ELF-1 (cell line): ENCODE data around the gene PLCXD1.

Source experiments
- DNase-seq: peaks from one replicate; pipeline ENCODE4 v3.0.0-alpha.2; 2016; ENCODE audit warnings: low read depth, low spot score

Gene PLCXD1

DNA sequence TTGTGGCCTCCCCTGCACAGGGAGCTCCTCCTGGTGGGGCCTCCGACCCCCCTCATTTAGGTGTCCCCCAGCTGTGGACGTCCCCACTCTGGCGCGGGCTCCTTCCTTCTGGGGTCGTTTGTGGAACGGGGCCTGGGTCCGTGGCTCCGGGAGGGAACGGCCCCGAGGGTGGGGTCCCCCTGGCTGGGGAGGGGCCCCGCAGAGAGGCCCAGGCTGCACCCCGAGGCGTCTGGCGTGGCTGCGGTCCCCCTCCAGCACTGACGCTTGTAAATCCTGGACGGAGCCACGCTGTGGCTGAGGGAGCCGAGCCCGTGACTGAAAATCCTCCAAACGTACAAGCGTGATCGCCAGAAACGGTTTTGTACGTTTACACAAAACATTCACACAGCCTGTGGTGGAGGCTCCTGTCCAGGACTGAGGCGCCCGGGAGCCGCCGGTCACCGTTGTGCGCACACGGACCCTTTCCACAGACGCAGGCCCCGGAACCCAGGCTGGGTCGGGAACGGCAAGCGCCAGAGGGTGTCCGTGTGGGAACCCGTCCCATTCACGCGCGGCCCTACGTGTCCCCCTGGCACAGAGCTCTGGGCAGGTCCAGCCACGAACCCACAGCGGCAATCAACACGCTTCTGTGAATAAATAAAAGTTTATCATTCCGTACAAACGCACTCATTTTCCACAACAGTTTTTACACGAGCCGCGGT, 52.6 kb downstream of the PLCXD1 start:
- DNase-seq: no peak

DNA sequence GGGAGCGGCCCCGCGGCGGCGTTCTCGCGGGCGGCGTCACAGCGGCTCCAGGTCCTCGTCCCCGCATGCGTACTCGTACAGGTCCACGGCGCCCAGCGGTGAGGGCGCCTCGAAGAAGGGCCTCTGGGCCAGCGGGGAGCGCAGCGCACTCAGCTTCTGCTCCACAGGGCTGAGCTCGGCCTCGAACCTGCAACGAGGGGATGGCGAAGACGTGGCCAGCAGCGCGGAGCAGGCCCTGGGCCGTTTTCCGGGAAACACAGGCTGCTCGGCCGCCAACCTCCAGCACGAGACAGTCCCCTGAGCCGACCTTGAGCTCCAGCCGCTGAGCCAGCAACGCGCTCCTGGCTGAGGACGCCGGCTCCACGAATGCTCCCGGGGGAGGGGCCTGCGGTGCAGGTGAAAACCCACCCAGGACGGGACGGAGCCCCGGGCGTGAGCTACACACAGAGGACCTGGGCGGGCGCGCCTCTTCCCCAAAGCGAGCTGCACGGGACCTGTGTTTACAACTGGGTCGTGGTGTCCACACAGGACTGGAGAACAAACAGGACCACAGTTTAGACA, 53.2 kb downstream of the PLCXD1 start:
- DNase-seq: no peak

DNA sequence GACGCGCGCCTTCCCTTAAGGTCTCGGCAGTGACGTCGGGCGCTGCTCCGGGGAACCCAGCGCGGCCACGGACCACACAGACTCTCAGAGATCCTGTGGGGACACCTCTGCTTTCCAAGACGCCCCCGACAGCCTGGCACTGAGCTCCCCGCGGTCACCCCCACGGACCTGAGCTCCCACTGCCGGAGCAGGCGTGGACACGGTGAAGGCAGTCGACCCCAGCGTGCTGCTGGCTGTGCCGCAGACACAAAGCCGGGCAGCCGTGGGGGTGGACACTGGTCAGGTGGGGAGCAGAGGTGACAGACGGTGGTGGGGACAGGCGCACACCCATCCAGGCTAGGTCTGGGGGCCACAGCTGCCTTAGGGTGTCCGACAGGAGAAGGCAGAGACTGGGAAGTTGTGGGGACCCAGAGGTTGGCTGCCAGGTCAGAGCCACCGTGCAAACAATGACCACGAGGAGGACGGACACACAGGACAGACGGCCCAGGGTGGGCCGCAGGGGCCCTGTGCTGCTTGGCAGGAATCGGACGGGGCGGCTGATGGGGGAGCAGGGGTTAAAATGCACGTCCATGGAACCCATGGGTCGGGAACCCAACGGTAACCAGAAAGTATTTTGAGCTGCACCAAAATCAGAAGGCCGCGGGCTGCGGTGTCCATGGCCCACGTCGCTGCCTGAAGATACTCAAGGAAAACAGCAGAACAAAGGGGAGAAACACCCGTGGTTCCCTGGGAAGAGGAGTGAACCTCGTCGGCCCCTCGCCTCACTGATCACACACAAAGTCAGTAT, 54.0 kb downstream of the PLCXD1 start:
- no peak for DNase-seq

DNA sequence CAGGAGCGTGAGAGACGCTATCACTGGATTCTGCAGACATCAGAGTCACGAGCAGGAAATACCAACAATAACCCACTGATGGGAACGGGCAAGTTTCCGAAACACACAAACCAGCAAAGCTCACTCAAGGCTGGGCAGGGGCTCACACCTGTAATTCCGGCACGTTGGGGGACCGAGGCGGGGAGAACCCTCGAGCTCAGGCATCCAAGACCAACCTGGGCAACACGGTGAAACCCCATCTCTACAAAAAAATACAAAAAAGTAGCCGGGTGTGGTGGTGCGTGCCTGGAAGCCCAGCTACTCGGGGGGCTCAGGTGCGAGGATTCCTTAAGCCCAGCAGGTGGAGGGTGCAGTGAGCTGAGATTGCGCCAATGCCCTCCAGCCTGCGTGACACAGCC, 54.6 kb downstream of the PLCXD1 start:
- no peak for DNase-seq

DNA sequence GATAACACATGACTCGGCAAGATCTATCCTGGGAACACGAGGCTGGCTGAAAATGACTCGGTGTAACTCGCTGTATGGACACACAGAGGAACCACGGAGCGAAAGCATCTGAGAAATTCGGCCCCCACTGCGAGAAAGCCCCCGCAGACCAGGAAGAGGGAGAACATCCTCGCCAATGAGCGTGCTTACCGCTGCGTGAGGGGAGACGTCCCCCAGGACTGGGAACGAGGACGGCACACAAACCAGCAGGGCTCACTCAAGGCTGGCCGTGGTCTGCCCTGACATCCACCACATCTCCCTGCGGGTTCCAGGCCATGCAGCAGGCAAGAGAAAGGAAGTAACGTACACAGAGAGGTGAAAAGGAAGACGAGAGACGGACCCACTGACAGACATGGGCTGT, 55.0 kb downstream of the PLCXD1 start:
- no peak for DNase-seq

DNA sequence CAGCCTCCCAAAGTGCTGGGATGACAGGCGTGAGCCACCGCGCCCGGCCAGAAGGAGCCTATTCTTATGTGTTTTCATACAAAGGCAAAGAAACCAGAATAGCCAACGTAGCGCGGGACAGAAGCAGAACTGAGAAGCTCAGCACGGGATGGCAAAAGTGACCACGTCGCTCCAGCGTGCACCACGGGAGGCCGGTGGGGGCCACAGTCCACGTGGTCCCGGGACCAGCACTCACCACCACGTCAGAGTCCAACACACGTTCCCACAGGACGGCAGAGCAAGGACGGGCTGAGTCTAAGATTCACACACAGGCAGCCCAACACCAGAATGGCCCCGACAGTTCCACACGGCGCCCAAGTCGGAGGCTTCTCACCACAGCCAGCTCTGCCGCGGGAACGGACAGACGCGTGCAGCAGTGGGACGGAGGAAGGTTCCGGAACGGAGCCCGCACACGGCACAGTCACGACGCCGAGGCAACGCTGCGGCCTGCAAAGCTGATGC, 56.2 kb downstream of the PLCXD1 start:
- no peak for DNase-seq

DNA sequence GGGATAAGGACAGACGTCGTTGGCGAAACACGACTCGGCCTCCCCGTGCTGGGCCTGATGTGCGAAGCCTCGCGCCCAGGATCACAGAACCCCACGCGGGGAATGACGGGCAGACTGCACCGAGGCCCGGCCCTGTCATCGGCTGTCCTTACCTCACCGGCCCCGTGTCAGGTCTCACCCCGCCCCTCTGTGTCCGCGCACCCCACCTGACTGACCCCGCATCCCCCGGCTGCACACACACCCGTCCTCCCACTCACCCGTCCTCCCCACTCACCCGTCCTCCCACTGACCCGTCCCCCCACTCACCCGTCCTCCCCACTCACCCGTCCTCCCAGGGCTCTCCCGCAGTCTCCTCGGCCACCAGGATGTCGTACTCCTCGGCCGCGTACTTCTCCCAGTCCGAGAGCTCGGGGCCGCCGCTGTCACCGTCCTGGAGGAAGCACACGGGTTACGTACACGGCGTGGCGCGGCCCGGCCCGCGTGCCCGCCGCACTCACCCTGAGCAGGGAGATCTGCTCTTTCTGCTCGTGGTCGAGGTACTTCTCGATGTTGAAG, 57.2 kb downstream of the PLCXD1 start:
- DNase-seq: no peak

DNA sequence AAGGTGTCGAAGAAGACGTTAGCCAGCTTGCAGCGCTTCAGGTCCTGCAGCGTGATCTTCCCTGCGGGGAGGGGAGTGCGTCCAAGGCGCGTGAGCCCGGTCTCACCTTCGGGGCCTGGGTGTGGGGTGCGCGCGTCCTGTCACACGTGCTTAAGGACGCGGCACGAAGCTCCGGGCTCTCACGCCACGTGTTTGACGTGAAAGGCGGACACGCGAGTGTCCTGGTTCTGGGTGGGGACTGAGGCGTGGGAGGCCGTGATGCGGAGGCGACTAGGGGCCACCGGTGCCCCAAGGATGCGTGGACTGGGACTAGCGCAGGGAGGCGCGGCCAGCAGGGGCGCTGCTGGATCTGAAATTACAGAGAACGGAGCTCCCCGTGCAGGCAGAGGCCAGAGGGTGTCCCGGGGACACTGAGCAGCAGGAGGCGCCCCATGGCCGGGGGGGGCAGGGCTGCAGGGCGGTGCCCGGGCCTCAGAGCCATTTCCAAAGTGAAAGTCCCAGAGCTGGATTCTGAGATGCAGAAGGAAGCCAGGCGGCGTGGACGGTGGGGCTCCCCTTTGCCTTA, 57.7 kb downstream of the PLCXD1 start:
- DNase-seq: no peak

DNA sequence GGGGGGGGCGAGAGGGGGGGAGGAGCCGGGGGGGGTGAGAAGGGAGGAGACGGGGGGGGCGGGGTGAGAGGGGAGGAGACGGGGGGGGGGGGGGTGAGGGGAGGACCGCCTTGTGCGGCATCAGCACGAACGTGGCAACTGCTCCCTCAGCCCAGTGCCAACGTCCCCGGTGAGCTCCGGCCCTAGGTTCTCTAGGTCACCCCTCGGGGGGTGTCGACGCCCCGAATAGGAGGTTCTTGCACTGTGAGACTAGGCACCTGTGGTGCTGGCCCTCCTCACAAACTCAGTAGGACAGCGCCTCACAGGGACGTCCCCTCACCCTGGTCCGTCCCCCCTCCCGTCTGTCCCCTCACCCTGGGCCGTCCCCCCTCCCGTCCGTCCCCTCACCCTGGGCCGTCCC, 58.9 kb downstream of the PLCXD1 start:
- DNase-seq: no peak

DNA sequence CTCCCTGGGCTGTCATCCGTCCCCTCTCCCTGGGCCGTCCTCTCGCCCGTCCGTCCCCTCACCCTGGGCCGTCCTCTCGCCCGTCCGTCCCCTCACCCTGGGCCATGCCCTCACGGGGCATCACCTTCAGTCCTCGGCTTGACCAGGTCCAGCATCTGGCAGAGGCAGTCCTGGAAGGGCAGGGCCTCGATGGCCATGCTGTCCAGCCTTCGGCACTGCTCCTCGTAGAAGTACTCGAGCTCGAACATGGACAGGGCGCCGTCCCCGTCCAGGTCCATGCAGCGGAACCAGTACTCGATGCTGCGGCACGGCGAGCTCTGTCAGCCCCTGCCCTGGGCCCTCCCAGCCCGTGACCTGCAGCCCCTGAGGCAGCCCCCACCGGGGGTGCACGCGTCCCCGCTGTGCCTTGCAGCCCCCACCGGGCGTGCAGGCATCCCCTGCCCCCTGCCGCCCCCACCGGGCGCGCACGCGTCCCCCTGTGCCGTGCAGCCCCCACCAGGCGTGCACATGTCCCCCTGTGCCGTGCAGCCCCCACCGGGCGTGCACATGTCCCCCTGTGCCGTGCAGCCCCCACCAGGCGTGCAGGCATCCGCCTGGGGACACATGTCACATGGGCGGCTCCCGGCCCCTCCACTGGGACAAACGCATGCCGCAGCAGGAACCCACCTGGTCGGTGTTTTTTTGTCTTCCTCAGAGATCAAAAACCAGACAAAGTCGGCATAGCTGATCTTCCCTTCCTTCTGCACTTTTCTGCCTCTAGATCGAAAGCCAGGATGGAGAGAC, 59.7 kb downstream of the PLCXD1 start:
- DNase-seq: no peak

DNA sequence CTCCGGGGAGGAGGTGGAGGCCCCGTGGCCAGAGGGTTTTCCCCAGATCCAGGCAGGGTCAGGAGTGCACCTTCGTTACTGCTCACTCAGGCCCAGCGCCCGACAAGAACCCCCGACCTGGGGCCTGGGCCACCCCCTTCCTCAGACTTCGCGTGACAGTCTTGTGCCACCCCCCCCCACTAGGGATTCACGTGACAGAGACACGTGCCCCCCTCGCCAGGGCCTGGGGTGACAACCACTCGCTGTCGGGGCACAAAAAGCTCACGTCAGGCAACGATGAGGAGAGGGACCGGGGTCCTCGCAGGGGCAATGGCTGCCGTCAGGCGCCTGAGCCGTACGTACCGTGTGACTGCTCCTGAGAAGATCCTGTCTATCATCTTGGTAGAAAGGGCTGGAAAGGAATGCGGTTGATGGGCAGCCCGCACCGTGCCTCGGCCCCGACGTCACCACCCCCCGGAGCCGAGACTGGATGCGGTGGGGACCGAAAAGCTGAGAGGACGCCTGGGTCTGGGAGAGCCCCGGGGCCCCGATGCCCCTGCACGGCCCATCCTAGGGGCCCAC, 60.4 kb downstream of the PLCXD1 start:
- DNase-seq: no peak

DNA sequence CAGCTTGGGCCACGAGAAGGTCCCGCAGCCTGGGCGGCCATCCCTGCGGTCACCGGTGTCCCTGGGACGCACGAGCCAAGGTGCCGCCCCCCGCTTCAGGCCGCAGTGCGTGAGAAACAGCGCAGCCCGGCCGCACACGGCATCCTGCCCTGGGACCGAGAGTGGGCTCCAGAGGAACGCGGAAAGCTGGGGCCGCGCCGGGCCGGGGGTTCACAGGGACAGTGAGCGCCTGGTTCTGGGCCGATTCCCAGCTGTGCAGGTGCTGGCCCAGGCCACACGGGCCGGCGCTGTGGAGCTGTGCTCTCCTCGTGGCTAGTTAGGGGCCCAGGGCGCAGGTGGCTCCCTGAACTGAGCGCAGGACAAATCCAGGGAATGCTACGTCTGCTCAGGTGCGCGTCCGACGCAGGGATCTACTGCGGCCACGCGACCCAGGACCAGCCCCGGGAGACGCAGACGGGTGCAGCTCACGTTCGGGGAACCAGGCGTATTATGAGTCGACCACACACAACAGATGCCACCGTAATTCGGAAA, 63.3 kb downstream of the PLCXD1 start:
- DNase-seq: no peak

DNA sequence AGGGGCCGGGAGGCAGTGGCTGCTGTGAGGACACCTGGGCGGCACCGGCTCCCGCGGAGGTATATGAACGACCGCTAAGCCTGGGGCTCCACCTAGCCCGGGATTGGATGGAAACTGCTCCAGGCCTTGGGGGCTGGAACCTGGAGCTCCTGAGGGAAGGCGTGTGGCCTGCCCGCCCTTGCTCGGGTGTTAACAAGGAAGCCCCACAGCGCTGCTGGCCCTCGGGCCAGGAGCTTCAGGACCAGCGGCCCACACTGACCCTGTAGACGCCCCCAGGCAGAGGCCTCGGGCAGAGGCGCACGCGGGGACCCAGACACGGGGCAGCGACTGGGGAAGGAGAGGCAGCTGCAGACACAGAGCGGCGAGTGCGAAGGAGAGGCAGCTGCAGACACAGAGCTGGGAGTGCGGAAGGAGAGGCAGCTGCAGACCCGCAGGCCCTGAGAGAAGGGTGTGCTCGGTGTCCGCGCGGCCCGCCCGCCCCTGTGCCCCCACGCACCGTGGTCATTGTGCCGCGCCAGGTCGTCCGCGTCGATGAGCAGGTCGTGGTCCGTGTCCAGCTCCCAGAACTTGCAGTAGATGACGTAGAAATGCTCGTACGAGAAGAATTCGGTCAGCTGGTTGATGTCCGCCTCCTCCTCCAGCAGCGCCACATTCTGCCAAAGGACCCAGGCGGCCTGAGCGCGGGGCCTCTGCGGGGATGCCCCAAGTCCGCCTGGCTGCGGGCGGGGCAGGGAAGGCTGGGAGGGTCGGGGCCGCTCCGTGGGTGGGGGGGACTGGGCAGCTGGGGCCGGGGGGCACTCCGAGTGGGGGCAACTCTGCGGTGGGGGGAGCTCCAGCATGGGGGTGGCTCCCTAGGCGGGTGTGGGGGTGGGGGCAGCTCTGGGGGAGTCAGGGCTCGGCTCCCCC, 64.1 kb downstream of the PLCXD1 start:
- peak; percentile 45 for DNase-seq

DNA sequence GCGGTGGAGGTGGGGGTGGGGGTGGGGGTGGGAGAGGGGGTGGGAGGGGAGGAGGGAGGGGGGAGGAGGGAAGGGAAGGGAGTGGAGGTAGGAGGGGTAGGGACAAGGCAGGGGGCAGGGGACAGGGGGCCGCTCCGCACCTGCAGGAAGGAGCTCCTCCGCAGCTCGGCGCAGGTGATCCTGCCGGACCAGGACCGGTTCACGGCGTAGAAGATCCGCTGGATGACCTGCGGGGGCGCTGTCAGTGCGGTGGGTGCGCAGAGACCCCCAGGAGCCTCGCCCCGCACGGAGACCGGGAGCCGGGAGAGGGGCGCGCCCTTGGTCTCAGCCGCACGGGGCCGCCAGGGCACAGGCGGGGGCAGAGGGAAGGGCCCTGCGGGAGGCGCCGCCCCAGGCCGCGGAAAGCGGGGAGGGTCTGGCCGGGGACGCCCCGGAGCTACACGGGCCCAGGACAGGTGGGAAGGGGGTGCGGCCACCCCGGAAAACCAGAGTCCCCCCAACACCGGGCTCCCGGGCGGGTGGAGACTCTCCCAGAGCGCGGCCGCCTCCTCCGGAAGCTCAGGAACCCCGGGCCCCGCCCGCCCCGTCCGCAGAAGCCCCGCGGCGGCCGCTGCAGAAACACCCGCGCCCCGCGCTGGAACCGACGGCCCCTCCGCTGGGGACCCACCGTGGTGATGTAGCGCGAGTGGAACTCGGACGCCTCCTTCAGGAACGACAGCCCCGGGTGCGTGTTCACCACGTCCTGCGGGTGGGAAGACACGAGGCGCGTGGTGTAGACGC, 65.0 kb downstream of the PLCXD1 start:
- no peak for DNase-seq

DNA sequence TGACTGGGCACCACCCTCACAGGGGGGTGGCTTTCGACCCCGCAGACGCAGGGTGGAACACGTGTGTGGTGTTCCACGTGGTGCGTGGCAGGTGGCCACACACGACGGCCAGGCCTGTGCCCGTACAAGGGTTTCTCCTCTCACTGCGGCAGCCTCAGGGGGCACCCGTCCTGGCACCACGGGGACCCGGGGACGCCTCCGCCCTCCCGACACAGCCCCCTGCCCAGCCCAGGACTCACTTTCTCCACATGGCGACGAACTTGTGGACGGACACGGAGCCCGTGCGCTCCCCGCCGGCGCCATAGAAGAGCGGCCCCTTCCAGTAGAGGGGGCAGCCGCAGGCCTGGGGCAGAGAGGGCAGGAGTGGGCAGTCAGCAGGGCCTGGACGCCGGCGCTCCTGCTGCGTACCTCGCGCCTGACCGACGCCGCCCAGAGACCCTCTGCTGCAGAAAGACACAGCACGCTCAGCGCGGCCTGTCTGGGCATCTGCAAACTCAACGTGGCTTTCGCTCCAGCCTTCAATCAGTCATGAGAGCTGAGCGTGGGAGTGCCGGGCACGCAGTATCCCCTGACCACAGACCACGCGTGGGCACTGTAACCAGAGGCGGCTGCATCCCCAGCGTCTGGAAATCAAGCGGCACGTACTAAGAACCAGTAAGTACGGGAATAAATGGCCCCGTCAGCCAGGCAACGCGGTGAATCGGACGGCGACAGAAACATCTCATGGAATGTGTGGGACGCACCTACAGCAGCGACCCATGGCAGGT, 66.4 kb downstream of the PLCXD1 start:
- no peak for DNase-seq

DNA sequence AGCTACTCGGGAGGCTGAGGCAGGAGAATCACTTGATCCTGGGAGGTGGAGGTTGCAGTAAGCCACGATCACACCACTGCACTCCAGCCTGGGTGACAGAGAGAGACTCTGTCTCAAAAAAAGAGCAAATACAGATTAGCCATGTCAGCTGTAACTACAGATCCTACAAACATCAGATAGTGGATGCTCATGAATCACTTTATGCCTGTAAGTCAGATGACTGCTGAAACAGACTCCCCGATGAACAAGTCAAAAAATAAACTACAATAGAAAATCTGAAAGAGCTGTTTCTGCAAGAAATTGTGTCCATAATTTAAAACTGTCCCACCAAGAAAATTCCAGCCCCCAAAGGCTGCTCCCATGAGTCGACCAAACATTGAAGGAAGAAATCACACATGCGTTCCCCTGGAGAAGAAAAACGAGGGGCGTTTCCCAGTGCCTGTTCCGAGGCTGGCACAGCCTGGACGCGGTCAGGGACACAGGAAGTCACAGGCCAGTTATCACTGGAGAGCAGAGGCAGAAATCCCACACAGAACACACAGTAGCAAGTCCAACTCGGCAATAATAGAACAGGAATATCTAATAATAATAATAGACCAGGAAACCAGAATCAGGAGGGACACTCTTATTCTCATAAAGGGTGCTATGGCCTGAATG, 67.4 kb downstream of the PLCXD1 start:
- DNase-seq: no peak

DNA sequence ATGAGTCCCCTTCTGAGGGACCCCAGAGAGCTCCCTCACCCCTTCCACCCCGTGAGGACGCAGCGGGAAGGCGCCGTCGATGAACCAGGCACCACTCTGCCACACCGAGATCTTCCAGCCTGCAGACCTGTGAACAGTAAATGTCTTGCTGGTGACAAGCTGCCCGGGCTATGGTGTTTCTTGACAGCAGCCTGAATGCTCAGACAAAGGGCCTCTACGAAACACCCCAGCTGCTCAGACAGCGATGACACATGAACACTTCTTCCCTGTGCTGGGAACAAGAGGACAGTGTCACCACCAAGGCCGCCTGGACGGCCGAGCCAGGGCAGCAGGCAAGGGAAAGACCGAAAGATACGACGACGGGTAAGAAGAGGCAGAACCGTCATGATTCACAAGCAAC, 68.0 kb downstream of the PLCXD1 start:
- no peak for DNase-seq

DNA sequence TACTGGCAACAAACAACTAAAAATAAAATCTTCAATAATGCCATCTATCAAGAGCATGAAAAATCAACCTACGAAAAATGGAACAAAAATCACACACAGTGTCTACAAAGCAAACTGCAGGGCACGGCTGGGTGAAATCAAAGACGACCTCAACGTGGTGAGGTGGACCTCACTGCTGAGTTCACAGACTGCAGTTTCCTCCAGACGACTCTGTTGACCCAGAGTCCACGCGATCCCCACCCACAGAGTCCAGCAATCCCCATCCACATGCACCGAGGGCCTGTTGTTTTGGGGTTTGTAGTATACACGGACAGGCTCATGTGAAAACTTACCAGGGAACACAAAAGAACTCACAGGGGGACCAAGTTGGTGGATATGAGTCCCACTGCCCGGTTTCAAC, 68.5 kb downstream of the PLCXD1 start:
- no peak for DNase-seq
